Activated T-cell treated with anti-CD3 and anti-CD28 coated beads for 4 hours (primary cell): ENCODE data around the gene HNRNPU.

Experiments
- DNase-seq: peaks from one replicate; pipeline ENCODE4 v3.0.0-alpha.2; 2020

The HNRNPU gene

GRCh38 chr1:244862699-244863490 lies 1.4 kb downstream of the HNRNPU start:
- peak; percentile 97 for DNase-seq

- DNase-seq, result no peak
Measured at GRCh38 chr1:244862354-244862698, 2.0 kb downstream of the HNRNPU start.

- DNase-seq, result no peak
Measured at GRCh38 chr1:244861683-244862082, 2.7 kb downstream of the HNRNPU start.

- no peak for DNase-seq
Measured at GRCh38 chr1:244860914-244861610, 3.3 kb downstream of the HNRNPU start.

DNA sequence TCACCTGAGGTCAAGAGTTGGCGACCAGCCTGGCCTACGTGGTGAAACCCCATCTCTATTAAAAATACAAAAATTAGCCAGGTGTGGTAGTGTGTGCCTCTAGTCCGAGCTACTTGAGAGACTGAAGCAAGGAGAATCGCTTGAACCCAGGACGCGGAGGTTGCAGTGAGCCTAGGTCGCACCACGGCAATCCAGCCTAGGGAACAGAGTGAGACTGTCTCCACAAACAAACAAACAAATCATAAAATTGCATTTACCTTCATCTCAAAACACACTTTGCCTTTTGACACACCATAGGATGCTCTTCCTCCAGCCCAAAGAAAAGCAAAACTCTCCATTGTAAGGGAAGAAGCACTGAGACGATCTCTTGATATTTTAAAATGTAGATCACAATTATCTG lies 4.3 kb downstream of the HNRNPU start:
- no peak for DNase-seq

- DNase-seq, result no peak
Measured at GRCh38 chr1:244858357-244858756, 6.0 kb downstream of the HNRNPU start.

DNA sequence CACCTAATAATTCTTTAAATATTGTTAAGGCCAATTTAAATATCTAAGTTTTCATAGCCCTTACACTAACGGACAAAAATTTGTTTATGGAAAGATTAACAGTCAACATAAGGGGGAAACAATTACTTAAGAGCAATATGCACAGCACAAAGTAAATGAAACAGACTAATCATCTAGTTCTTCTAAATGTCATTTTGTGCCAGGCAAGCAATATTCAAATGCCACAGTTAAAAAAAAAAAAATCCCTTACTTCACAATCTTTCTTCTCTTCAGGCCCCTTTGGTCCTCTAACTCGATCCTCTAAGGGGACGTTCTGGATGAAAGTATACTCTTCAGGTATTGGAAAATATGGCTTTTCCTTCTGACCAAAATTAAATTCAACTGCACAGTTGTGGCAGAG lies 6.6 kb downstream of the HNRNPU start:
- no peak for DNase-seq

- no peak for DNase-seq
Measured at GRCh38 chr1:244854865-244855578, 9.3 kb downstream of the HNRNPU start.

GRCh38 chr1:244854166-244854565 lies 10.2 kb downstream of the HNRNPU start:
- DNase-seq, result no peak

DNA sequence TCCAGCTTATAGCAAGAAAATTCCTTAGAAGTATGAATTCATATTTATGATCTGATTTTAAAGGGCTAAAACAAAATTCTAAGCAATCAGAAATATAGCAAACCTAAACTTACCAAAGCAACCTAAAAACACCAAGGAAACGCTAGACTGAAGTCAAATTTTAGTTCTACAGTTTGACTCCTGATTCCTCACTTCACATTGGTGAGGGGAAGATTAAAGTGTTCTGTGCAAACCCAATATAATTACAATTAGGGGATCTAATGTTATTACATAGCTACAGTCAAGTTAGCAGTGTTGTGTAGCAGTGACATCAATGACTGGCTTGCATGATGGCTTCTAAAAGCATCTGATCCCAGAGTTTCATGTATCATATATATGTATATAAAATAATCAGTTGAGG lies 11.6 kb downstream of the HNRNPU start:
- DNase-seq, result no peak

- no peak for DNase-seq
Measured at GRCh38 chr1:244851546-244852231, 12.7 kb downstream of the HNRNPU start.

- DNase-seq, result no peak
Measured at GRCh38 chr1:244850896-244851295, 13.4 kb downstream of the HNRNPU start.

DNA sequence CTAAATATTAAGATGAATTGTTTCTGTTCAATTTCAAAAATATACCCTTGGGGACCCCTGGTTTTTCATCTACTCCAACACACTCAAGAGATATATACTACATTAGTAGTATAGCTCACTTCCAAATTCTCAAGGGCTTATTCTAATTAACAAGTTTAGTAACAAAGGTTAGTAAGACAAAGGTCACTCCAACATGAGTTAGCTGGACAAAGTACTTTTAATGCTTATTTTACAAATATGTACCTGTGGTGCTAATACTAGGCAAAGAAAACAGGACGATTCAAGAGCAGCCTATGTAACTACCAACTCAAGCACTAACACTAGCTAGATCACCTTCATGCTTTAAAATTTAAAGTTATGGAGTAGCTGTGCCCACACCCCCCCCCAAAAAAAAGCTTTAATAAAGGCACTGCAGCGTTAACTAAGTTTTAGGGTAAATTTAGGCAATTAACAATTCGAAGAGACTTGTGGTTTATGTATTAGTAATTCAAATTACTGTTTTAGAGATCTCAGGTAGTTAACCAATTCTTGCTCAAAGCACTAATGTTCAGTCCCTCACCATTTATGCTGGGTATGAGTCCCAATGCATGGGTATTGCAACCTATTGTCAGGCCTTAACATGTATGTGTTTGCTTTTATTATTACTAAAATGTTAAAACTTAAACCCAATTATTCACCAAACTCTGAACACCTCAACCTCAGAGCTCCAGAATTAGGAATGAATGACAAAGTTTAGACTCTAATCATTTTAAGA lies 14.1 kb downstream of the HNRNPU start:
- DNase-seq, result no peak

- DNase-seq, result no peak
Measured at GRCh38 chr1:244849189-244849866, 15.0 kb downstream of the HNRNPU start.

GRCh38 chr1:244846653-244847052 lies 17.7 kb downstream of the HNRNPU start:
- DNase-seq, result no peak

- DNase-seq, result no peak
Measured at GRCh38 chr1:244844155-244845121, 19.9 kb downstream of the HNRNPU start.

DNA sequence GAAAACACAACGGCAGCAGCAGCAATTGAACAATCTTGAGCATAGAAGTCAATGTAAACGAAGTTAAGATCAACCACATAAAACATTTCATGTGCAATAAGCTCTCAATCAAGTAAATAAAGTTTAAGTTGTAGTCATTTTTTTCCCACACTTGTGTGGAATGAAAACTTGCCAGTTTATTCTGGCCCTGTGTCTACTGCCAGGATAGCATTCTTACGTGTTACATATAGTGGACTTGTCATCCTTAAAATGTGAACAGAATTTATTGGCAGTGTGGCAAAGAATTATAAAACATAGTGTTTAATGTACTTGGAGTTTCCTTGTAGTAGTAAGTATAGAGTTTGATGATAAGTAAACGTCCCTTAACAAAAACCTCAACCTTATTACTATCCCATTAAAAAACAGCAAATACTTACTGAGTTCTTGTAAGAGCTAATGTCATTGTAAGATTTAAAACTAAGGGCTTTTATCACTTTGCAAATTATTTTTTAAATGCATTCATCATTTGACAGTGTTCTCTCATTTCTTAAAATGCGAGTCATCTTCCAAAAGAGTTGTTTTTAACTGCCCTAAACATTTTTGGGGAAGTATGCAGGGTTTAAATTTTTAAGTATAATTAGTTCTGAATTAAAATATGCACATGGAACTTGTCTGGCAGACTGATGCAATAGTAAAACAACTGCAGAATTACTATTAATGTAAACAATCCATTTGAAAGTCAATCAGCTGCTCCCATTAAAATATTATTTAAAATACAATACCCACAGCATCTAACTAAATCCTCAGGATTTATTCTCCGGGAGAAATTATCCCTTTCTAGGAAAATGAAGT lies 21.0 kb downstream of the HNRNPU start:
- no peak for DNase-seq

GRCh38 chr1:244841273-244841927 lies 22.9 kb downstream of the HNRNPU start:
- DNase-seq, result no peak

DNA sequence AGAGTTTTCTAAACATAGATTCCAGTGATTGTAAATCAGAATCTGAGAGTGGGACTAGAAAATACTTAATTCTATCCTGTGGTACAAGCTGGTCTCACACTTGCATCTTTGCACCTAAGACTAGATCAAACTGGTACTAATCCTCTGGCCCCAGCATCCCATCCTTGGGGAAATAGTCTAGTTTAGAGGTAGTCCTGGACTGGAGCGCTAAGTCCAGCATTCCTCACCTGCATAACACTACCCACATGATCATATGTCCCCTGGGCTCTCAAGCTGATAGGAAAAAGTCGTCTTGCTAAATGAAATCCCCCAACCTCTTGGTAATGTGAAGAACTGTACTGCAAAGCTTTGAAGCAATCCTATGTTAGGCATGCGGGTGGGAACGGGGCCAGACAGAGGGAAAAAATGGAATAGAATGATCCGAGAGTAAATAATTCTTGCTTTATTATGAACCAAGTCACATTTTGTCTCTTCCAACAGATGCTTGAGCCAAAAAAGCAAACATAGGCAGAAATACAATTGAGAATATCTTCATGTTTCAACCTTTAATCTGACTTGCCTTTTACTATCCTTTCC lies 24.0 kb downstream of the HNRNPU start:
- DNase-seq, result no peak
